Neural cell (in vitro differentiated cells): Measurements from ENCODE around the gene IQCK.

ENCODE experiments used
- CTCF ChIP-seq: fragments of 450-650 bp; IDR thresholded peaks from 2 replicates; pipeline ENCODE4 v1.5.1; 2014; ENCODE audit warnings: antibody characterized with exemption, mild to moderate bottlenecking, moderate library complexity; ENCODE audit not compliant: poor library complexity, severe bottlenecking
- EP300 ChIP-seq: fragments of 450-650 bp; conservative IDR thresholded peaks from 2 replicates; pipeline ENCODE4 v1.6.1; 2014; ENCODE audit warnings: antibody characterized with exemption, mild to moderate bottlenecking, moderate library complexity; ENCODE audit not compliant: poor library complexity, severe bottlenecking
- EZH2 ChIP-seq: fragments of 200-600, 300-800 bp; shearing (Covaris generic), sonication (generic); IDR thresholded peaks from 2 replicates; pipeline ENCODE4 v1.6.1; 2014; ENCODE audit warnings: antibody characterized with exemption, low read length, borderline replicate concordance, mild to moderate bottlenecking; ENCODE audit not compliant: insufficient read depth, poor library complexity, severe bottlenecking
- MXI1 ChIP-seq: fragments of 450-650 bp; conservative IDR thresholded peaks from 2 replicates; pipeline ENCODE4 v1.6.1; 2014; ENCODE audit warnings: antibody characterized with exemption, mild to moderate bottlenecking; ENCODE audit not compliant: poor library complexity, severe bottlenecking
- POLR2AphosphoS5 ChIP-seq: IDR thresholded peaks from 2 replicates; pipeline ENCODE4 v1.6.1; 2012
- REST ChIP-seq: IDR thresholded peaks from 2 replicates; pipeline ENCODE4 v1.6.1; 2012; ENCODE audit warnings: borderline replicate concordance
- TAF1 ChIP-seq: IDR thresholded peaks from 2 replicates; pipeline ENCODE4 v1.6.1; 2012; ENCODE audit warnings: low read depth

- no peak for TF ChIP-seq CTCF
- TF ChIP-seq EZH2: no peak
- no peak for TF ChIP-seq MXI1
- no peak for TF ChIP-seq EP300
- peak; percentile 14 for TF ChIP-seq TAF1
- TF ChIP-seq POLR2AphosphoS5: no peak
- TF ChIP-seq REST: no peak
Measured at GRCh38 chr16:19717314-19717713, 757 bp upstream of the IQCK start.
